Brain pericyte (primary cell): Measurements from ENCODE around the gene ZNF665.
"Not testable (repeated sequence)": the region's sequence is repeated elsewhere in the genome, so short reads cannot be mapped to it uniquely, and the experiment has no call there.

Experiments used
- DNase-seq: peaks from one replicate; pipeline ENCODE4 v3.0.0-alpha.2; 2012; ENCODE audit warnings: low read depth, low spot score

The ZNF665 gene

DNA sequence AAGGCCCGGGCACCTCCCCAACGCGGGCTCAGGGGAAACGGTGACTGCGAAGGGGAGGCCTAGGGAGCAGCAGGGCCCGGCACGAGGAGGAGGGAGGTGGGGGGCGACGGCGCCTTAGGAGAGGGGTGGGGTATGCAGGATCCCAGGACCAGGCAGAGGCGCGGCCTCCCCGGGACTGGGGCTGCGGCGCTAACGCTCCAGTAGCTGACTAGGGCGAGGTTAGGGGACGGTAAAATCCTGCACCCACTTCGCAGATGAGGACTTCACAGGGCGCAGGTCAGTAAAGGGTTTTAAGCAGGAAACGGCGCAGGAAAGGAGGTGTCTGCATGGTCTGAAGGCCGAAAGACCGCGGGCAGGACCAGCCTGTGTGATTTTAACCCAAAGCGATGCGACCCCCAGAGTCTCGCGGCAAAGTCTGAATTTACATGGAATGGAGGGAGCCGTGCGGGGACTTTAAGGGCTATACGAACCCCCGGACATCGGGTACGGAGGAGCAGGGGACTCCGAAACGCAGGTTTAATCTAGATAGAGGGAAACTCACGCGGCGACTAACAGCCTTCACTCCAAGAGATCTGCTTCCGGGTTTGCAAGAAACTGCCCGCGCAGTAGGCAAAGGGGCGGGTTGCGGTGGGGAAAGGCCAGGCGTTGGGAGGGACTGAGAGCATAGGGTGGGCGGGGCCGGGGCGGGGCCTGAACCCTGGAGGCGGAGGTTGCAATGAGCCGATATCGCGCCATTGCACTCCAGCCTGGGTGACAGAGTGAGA is at the start of gene ZNF665:
Gene ZNF665, minus strand, starts transcription at position 588 of the 764 bp plus-strand sequence. CDS start 10,460 bp downstream, outside the sequence.
- DNase-seq: no peak

GRCh38 chr19:53237114-53237777 is 44.1 kb upstream of the ZNF665 start:
- no peak for DNase-seq

DNA sequence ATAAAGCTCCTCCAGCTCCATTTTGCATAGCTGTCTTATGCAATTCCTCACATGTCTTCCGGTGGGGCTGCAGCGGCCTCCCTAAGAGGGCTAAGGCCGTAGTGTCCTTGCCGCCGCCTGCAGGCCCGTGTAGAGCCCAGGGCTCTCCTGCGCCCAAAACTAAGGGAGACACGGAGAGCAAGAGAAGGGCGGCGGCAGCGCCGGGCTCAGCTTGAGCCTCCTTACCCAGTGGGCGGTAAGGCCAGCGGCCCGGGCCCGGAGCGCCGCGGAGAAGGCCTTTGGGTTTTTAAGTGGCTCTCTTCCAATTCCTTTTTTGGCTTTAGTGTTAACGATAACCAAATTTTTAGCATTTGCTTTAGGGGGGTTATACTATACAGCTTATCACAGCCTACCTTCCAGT is 31.4 kb upstream of the ZNF665 start:
- no peak for DNase-seq

DNA sequence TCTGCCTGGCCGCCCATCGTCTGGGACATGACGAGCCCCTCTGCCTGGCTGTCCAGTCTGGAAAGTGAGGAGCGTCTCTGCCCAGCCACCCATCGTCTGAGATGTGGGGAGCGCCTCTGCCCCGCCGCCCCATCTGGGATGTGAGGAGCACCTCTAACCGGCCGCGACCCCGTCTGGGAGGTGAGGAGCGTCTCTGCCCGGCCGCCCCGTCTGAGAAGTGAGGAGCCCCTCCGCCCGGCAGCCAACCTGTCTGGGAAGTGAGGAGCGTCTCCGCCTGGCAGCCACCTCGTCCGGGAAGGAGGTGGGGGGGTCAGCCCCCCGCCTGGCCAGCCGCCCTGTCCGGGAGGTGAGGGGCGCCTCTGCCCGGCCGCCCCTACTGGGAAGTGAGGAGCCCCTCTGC is 29.6 kb upstream of the ZNF665 start:
- DNase-seq: not testable (repeated sequence)

DNA sequence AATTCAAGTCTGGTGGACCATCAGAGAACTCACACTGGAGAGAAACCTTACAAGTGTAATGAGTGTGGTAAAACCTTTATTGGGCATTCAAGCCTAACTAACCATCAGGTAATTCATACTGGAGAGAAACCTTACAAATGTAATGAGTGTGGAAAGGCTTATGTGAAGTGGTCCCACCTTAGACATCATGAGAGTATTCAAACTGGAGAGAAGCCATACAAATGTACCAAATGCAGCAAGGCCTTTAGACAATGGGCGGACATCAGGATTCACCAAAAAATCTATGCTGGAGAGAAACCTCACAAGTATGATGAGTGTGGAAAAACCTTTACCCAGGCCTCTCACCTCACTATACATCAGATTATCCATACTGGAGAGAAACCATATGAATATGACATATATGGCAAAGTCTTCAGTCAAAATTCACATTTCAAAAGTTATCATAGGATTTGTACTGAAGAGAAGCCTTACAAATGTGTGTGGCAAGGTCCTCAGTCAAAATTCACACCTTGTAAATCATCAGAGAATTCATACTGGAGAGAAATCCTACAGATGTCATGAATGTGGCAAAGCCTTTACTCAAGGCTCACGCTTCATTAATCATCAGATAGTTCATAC is 19.7 kb upstream of the ZNF665 start:
- DNase-seq: no peak

- DNase-seq: not testable (repeated sequence)
Measured at GRCh38 chr19:53211554-53211953, 18.4 kb upstream of the ZNF665 start.

GRCh38 chr19:53196777-53197396 is 3.7 kb upstream of the ZNF665 start:
- DNase-seq: peak; percentile 27

DNA sequence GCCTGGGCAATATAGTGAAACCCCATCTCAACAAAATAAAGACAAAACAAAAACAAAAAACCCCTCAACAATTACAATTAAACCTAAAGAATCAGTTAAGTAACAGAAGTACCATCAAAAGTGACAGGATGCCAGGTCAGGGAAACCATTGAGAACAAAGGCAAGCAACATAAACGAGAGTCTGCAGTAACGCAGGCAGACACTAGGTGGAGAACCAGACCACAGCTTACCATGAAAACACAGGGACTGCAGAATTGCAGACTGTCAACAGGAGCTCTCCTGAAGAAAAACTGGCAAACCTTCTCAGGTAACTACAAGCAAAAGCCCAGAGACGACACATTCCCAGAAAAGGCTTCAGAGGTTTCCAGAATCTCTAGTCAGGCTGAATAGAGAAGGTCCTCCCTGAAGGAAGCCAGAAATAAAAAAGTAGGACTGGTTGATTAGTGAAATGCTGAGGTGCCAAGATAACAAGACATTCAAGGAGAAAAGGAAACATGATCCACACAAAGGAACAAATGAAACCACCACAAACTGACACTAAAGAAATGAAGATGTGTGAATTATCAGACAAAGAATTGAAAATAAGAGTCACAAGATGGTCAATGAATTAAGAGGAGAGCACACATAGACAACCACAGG is 2.2 kb upstream of the ZNF665 start:
- peak; percentile 31 for DNase-seq

DNA sequence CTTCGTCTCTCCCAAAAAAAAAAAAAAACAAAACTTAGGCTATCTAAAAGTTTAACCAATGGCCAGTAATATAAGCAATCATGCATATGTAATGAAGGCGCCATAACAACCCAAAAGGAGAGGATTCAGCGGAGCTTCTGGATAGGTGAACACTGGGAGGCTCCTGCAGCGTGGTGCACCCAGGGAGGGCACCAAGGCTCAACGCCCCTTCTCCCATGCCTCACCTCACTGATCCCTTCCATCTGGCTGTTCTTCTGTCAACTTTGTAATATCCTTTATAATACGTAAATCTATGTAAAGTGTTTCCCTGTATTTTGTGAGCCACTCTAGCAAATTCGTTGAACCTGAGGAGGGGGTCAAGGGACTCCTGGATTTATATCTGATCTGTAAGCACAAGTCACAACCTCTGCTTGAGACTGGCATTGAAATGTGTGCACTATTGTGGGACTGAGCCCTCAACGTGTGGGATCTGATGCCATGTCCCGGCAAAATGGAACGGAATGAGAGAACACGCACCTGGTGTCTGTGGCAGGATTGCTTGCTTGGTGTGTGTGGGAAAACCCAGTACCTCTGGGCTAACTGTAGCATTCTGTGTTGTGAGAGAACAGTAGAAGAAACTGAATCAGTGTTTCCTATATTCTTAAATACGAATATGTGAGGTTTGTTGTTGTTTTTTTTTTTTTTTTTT is 521 bp upstream of the ZNF665 start:
- DNase-seq: no peak

GRCh38 chr19:53190253-53190652 is 2.9 kb downstream of the ZNF665 start:
- no peak for DNase-seq

DNA sequence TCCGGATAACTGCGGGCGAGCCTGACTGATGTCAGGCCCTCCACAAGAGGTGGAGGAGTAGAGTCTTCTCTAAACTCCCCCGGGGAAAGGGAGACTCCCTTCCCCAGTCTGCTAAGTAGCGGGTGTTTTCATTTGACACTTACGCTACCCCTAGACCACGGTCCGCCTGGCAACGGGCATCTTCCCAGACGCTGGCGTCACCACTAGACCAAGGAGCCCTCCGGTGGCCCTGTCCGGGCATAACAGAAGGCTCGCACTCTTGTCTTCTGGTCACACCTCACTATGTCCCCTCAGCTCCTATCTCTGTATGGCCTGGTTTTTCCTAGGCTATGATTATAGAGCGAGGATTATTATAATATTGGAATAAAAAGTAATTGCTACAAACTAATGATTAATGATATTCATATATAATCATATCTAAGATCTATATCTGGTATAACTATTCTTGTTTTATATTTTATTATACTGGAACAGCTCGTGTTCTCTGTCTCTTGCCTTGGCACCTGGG is 3.4 kb downstream of the ZNF665 start:
- DNase-seq: not testable (repeated sequence)

DNA sequence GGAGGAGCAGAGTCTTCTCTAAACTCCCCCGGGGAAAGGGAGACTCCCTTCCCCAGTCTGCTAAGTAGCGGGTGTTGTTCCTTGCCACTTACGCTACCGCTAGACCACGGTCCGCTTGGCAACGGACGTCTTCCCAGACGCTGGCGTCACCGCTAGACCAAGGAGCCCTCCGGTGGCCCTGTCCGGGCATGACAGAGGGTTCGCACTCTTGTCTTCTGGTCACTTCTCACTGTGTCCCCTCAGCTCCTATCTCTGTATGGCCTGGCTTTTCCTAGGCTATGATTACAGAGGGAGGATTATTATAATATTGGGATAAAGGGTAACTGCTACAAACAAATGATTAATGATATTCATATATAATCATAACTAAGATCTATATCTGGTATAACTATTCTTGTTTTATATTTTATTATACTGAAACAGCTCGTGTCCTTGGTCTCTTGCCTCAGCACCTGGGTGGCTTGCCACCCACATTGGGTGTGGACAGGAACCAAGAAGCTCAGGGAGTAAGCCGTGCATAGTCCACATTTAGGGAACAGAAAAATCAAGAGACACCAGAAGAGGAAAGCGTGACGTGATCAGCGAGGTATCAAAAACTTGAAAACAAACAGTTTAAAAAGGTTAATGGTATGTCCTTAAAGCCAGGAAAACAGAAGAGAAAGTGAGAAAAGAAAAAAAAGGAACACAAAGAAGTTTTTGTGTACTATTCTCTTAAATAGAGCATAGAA is 7.8 kb downstream of the ZNF665 start:
- not testable (repeated sequence) for DNase-seq

- peak; percentile 24 for DNase-seq
Measured at GRCh38 chr19:53183146-53183764, 9.9 kb downstream of the ZNF665 start.

GRCh38 chr19:53182202-53182601 is 11.0 kb downstream of the ZNF665 start:
- DNase-seq: peak; percentile 22

GRCh38 chr19:53177986-53178385 is 15.2 kb downstream of the ZNF665 start:
- no peak for DNase-seq

DNA sequence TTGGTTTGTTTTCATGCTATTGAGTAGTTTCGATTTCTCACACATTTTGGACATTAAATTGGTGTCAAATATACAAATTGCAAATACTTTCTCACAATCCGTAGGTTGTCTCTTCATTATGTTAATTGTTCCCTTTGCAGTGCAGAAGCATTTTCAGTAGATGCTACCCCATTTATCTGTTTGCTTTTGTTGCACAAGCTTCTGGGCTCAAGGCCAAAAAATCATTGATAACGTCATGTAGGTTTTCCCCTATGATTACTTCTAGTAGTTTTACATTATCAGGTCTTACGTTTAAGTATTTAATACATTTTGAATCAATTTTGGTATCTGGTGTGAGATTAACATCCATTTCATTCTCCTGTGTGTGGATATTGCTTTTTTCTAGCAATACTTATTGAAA is 20.3 kb downstream of the ZNF665 start:
- DNase-seq: no peak

DNA sequence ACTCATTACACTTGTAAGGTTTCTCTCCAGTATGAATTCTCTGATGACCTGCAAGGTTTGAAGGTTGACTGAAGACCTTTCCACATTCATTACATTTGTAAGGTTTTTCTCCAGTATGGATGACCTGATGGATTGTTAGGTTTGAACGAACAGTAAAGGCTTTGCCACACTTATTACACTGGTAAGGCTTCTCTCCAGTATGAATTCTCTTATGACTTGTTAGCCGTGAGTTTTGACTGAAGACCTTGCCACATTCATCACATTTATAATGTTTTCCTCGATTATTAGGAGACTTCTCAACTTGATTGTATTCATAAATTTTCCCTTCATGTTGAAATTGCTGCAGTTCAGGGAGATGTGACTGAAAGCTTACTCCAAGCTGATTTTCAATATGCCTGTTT is 27.5 kb downstream of the ZNF665 start:
- no peak for DNase-seq

GRCh38 chr19:53161123-53161522 is 32.0 kb downstream of the ZNF665 start:
- DNase-seq: no peak

DNA sequence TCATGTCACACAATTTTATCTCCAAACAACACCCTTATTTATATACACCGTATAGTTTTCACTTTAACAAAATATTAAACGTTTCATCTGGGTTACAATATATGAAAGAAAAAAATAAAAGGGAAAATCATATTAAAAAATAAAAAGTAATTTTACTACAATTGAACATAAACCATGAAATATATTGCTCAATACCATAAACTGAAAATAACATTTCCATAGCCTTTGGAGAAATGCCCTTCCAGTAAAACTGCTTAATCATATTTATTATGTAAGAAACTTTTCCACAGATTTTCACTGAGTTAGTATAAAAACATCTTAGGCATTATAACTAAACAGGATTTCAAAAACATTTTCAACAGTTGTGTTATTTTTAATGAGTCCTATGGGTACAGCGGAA is 32.8 kb downstream of the ZNF665 start:
- no peak for DNase-seq

- DNase-seq: no peak
Measured at GRCh38 chr19:53158119-53158656, 35.0 kb downstream of the ZNF665 start.
